ENCODE results near the gene ASB13. TPM values are rescaled to one million over a fixed set of nuclear protein-coding genes. Genes with fewer than 3 reads are reported as not detected.
"Not testable (repeated sequence)": the region's sequence is repeated elsewhere in the genome, so short reads cannot be mapped to it uniquely, and the experiment has no call there.

ASB13 gene
- total RNA-seq, 1 experiment from 2014 or later = 11.0 TPM

DNA sequence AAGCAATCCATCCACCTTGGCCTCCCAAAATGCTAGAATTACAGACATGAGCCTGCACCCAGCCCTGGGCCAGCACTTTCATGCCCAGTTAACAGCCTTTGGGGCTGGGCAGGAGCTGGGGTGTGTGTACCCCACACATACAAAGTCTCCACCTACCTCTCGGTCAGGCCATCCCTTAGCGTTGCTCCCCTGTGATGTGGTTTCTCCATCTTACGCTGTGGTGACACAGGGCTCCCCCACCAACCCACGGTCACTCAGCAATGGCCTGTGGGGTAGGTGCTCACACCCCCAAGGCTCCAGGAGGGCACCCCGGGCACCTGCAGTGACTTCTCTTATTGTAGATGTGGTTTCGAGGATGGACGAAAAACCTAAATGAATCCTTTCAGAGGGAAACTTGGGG lies 58.8 kb downstream of the ASB13 start:
- no peak for DNase-seq (ENCODE audit: low spot score)

DNA sequence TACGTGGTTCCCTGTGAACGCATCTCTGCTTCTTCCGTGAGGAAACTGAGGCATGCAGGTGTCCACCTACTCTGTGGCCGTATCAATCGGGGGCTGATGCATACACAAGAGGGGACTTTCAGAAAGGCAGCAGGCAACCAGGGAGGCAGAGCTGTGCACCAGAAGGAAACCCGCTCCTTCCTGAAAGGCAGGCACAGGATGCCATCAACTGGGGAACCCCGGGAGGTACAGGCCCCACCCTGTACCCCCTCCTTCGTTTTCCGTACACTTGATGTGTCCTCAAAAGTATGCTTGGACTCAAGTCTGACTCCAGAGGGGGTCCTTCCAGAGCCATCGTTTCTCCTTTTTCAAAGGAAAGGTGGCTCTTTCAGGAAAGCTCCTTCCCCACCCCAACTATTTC lies 59.5 kb downstream of the ASB13 start:
- DNase-seq (ENCODE audit: low spot score) = no peak

DNA sequence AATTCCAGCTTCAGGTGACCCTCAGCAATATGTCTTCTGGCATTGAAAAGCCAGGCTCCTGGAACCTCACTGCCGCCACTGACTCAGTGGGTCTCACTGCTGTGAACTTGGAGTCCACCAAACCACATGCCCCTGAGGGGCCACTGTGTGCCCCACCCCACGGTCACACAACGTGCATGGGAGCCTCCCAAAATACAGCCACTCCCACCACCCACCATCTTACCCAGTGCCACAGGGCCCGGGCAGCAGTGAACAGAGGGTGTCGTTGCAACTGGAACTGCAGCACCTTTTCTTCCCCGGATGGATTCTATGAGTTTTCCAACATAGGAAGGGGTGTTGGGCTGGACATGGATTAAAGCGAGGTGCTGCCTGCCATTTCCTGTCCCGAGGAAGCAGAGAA lies 60.1 kb downstream of the ASB13 start:
- DNase-seq (ENCODE audit: low spot score) = no peak

DNA sequence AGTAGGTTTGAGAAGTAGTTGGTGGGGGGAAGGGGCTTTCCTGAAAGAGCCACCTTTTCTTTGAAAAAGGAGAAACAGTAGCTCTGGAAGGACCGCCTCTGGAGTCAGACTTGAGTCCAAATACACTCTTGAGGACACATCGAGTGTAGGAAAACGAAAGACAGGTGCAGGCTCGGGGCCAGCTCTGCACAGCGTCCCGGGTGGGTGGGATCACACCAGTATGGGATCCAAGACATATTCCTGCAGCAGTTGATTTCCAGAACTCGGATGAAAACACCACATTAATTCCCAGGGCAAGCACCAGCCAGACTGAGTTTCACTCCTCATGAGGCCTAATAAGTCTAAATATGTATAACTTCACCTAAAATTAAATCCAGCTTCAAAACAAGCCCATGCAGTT lies 61.4 kb downstream of the ASB13 start:
- DNase-seq (ENCODE audit: low spot score) = no peak

DNA sequence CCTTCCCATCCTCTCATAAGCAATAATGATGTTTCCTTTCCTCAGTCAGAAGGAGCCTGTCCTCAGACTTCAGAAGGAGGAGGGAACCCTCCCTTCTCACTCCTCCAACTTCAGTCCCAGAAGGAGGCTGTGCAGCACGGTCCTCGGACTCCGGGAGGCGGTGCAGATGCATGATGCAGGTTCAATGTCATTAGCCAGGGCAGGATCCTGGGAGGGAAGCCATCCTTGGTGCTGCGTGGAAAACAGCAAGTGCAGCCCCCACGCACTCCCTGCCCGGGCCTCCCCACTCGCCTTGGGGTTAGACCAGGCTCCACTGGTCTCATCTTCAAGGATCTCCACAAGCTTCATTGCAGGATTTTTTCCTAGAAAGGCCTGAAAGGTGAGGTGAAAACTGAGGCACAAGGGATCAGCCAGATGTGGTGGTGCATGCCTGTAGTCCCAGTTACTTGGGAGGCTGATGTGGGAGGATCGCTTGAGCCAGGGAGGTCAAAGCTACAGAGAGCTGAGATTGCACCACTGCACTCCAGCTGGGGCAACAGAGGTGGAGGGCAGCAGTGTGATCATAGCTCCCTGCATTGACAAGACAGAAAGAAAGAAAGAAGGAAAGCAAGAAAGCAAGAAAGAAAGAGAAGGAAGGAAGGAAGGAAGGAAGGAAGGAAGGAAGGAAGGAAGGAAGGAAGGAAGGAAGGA lies 62.0 kb downstream of the ASB13 start:
- DNase-seq (ENCODE audit: low spot score) = no peak

DNA sequence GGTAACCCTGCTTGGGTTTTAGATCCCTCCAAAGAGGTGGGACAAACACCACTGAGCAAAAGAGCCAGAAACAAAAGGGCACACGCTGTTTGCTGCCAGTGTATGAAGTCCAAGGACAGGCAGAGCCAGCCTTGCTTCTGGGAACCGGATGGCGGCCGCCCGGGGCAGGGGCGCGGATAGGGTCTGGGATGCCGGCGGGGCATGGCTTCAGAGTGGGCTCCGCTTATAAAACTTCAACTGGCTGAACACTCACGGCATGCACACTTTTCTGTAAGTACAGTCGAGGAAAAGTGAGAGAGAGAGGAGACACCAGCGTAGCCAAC lies 62.6 kb downstream of the ASB13 start:
- DNase-seq (ENCODE audit: low spot score) = no peak

DNA sequence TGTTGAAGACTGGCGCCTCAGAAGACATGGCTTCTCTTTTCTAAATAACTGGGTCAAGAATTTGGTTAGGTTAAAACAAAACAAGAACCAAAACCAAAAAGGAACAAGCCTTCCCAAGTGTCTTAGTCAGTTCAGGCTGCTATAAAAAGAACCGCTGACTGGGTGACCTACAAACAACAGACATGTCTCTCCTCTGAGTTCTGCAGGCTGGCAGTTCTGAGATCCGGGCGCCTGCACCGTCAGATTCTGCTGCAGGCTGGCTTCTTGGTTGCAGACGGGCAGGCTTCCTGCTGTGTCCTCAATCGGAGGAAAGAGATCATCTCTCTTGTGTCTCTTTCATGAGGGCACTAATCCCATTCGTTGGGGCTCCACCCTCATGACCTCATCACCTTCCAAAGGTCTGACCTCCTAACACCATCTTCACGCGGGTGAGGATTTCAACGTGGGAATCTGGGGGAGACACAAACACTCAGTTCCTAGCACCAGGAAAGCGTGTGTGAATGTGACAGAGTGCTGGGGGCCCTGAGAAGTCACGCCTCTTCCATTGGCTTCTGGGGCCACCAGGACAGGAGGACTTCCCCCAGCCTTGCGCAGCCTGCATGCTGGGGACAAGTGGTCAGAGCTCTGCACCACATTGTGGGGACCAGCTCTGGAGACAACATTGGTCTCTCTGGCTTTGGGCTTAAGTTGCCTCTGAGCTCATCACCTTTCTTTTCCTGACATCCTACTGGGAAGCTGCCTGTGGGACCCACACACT lies 63.1 kb downstream of the ASB13 start:
- DNase-seq (ENCODE audit: low spot score) = no peak

DNA sequence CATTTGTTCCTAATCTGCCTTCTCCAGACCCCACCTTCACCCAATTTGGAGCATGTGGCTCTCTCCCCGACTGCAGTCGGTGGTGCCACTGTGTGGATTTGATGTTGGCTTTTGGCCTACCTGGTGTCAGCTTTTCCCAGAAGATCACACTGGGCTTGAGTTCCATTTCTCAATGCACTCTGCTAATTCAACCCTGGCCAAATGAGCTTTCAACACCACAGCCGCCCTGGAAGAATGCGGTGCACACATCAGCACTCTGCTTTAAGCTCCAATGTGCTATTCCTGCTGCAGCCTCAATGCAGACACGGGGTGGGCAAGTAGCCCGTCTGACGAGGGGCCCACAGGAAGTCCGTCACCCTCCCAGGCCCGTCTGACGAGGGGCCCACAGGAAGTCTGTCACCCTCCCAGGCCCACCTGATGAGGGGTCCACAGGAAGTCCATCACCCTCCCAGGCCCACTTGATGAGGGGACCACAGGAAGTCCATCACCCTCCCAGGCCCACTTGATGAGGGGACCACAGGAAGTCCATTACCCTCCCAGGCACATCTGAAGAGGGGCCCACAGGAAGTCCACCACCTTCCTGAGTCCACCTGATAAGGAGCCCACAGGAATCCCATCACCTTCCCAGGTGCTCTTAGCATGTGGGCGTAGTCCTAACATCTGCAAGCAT lies 64.4 kb downstream of the ASB13 start:
- DNase-seq (ENCODE audit: low spot score) = no peak

DNA sequence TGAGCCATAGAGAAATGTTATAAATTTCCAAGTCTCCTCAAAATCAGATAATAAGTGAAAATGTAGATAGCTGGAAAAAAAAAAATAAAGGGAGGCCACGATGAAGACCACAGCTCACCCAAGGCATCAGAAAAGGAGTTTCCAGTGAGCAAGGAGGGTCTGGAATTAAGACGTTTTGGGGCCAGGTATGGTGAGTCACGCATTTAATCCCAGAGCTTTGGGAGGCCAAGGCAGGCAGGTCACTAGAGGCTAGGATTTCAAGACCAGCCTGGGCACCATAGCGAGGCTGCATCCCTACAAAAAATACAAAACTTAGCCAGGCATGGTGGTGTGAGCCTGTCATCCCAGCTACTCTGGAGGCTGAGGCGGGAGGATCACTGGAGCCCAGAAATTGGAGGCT lies 65.5 kb downstream of the ASB13 start:
- no peak for DNase-seq (ENCODE audit: low spot score)

DNA sequence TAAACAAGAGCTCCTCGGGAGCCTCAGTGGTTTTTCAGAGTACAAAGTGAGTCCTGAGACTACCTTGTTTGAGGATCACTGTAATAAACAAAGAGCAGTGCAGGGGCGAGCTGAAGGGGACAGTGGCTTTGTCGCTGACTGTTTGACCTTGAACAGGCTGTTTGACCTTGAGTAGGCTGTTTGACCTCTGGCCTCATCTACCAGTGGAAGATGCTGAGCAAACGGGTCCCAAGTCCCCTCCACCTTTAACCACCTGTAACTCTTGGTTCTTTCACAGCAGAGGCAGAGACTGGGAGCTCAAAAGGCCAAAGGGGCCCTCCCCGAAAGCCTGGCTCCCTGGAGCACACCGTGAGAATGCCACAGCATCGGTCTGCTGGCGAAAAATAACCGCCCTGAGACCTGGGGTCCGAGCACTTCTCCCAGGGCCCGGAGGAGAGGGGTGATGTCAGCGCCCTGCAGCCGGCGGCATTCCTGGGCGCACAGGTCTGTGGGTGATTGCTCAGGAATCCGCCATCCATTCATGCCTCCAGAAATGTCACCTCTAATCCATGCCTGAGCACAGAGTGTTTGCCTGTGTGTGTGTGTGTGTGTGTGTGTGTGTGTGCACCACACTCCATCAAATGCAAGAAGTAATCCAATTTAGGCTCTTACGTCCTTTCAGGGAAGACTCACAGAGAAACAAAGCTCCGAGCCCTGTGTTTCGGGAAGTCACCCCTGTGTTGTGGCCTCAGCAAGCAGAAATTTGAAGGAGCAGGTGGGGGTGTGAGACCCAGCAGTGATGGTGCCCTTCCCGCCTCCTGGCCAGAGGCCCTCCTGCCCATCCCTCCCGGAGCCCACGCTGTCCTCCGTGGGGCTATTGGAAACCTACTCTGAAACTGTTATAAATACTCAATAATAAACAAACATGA lies 66.5 kb downstream of the ASB13 start:
- no peak for DNase-seq (ENCODE audit: low spot score)

DNA sequence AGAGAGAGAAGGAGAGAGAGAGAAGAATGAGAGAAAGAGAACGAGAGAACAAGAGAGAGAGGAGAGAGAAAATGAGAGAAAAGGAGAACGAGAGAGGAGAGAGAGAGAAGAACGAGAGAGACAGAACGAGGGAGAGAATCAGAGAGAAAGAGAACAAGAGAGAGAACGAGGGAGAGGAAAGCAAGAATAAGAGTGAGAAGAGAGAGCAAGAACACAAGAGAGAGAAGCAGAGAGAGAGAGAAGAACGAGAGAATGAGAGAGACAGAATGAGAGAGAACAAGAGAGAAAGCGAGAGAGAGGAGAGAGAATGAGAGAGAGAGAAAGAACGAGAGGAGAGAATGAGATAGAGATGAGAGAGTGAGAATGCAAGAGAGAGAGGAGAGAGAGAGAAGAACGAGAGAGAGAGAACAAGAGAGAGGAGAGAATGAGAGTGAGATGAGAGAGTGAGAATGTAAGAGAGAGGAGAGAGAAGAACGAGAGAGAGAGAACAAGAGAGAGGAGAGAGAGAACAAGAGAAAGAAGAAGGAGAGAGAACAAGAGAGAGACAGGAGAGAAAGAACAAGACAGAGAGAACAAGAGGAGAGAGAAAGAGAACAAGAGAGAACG lies 68.2 kb downstream of the ASB13 start:
- DNase-seq (ENCODE audit: low spot score) = no peak

DNA sequence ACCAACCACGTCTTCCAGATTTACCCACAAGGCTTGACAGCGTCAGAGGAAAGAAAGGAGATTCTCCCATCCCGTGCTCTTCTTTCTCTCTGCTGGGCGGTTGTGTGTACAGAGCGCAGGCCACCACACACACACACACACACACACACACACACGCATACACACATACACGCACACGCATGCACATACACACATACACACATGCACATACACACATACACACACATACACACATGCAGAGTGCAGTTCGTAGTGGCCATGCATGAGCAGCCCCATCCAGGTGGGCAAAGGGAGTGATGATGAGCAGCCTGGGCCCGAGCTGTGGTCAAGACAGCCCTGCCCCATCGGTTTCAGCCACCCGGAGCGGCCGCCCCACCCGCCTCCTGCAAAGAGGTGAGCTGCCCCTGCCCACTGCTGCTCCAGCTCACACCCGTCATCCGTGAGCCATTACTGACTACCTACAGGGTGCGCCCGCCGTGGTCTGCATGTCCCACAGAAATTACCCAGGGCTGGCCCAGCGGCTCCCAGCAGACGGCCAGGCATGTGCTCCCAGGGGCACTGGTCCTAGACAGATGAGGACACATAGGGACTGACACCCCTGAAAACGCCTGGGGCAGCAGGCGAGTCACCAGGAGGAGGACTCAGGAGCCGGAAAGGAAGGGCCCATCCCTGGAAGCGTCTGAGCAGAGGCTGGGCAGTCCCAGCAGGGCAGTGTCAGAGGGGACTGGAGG lies 69.6 kb downstream of the ASB13 start:
- DNase-seq (ENCODE audit: low spot score) = peak; percentile 66

DNA sequence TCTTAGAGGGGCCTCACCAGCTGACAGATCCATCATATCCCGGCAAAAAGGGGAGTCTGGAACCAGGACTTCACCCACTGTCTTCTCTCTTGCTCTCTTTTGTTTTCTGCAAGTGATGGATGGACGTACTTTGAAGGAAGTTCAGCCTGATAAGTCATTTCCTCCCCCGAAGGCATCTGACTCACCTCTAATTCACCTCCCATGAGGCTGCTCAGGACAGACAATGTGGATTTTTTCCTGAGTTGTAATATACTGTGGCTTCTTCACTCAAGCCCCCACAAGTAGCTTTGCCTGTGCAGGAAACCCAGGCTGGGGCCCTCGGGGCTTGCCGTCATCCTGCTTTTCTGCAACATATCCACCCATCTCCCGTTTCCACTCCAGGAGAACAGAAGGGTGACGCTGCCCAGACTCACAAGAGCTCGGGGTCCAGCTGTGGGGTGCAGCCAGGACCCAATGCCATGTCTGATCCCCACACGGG lies 70.4 kb downstream of the ASB13 start:
- DNase-seq (ENCODE audit: low spot score) = peak; percentile 91

DNA sequence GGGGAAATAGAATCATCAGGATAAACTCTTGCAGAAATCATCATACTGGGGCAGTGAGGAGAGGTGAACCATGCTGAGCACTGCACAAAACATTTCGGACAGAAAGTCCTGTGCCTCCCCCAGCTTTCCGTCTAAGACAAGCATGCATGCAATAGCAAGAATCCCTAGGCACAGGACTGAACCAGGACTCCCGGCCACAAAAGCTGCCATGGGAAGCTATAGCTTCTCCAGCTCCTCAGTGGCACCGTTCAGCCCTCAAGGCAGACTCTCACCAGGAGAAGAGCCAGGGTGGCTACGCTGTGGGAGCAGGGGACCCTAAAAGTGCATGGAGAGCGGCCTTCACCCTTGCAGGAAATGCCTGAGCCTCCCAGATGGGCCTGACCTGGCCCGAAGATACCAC lies 70.8 kb downstream of the ASB13 start:
- DNase-seq (ENCODE audit: low spot score) = no peak

DNA sequence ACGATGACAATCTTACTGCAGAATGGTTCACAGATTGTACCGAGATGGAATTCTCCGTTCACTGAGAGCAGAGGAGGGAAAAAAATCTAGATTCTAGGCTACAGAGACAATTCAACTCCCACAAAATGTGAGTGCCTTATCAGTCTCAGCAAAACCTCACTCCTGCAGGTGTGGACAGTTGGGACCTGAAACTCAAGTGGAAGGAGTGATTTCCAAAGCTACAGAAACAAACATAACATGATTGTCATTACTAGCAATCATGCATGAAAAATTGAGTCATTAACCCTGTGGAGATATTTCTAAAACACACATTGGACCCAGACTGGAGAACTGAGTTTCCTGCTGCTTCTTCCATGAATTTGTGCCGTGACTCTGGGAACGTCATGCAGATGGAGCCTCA lies 71.3 kb downstream of the ASB13 start:
- no peak for DNase-seq (ENCODE audit: low spot score)

DNA sequence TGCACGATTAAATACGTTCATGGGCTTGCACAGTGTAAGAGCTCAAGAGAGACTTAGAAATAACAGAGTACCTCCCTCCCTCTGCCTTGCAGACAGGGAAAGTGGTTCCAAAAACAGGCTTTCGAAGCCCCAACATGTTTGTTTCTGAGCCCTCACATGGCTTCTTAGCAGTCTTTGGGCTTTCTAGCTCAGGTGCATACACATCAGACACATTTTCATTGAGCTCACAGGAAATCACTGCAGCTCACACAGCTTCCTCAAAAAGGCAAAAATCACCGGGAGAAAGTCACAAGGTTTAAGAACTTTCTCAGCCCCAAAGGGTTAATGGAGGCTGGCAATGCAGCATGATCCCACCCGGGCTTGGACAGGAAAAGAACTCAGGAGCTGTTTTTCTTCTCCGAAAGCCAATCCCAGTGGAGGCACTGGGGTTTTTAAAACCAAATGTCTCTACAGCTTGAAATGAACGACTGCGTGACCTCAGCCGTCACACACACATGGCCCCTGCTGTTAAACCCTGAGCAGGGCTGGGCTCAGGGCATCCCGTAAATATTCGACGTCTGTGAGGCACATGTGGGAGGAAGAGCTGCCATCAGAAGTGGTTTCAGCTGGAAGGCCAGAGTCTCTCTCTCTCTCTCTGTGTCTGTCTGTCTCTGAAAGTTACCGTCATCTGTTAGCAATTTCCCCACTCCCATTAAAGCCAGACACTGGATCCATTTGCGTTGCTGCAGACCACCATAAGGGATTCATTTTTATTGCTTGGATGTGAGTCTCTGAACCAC lies 71.9 kb downstream of the ASB13 start:
- no peak for DNase-seq (ENCODE audit: low spot score)

DNA sequence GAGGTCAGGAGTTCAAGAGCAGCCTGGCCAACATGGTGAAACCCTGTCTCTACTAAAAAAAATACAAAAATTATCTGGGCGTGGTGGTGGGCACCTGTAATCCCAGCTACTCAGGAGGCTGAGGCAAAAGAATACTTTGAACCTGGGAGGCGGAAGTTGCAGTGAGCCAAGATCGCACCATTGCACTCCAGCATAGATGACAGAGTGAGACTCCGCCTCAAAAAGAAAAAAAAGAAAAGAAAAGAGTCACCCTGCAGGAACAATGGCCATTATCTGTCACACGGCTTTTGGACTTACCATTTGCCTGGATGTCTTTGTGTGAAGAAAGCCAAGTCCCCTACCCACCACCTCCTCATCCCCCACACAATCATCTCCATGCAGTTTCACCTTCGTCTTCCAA lies 73.0 kb downstream of the ASB13 start:
- DNase-seq (ENCODE audit: low spot score) = not testable (repeated sequence)

DNA sequence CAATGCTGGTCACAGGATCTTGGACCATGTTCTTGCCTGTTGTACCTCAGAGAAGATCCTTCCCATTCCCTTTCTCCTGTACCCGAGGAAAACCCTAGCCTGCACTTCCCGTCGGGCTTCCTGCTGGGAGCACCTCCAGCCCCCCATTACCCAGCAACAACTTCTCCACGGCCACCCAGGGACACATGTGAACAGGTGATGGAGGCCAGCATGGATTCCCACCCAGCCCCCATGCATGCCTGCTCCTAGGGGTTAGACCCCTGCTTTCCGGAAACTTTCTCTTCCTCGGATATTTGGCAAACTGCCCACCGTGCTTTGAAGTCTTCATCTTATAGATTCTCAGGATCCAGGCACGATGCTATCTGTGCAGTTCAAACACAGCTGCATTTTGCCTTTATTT lies 74.3 kb downstream of the ASB13 start:
- DNase-seq (ENCODE audit: low spot score) = no peak

DNA sequence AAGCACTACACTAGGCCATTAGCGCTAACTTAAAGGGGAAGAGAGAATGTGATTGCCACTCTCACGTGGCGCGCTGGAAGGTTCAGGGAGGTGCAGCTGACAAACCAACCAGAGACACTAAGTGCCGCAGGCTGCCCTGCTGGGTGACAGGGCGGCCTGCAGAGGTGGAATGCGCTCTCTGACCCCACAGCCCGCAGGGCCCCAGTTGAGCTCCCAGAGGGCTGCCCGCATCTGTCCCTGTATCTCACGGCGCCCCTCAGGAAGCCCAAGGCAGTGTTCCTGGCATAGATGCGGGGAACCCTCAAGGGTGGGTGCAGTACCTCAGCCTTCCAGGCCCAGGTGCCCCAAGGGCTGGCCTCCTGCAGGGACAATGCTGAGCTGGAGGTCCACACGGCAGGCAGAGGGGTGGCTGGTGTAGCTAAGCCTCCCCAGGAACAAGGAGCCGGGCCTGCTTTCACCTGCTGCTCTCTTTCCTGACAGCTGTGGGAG lies 75.0 kb downstream of the ASB13 start:
- no peak for DNase-seq (ENCODE audit: low spot score)

DNA sequence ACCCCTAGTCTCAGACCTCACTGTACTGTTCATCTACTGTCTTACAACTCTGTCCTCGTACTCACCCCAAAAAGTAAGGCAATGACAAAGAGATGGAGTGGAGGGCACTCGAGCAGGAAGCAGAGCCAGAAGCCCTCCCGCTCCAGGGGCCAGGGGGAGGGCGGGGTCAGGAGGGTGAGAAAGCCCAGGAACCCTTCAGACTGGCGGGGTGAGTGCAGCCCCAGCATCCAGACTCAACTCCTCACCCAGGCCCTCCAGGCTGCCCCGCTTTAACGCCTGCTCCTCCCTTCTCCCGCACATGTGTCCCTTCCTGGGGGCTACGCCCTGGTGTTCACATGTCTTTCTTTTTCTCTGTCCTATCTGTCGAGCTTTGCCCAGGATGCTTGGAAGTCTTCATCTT lies 75.6 kb downstream of the ASB13 start:
- DNase-seq (ENCODE audit: low spot score) = no peak
